Middle frontal gyrus (tissue), 1 donor: ENCODE results near the gene DPCD.

ENCODE experiments used
- DNase-seq: peaks from one replicate; pipeline ENCODE4 v3.0.0-alpha.2; 2015; ENCODE audit warnings: low spot score; ENCODE audit errors: extremely low spot score

DPCD gene

DNA sequence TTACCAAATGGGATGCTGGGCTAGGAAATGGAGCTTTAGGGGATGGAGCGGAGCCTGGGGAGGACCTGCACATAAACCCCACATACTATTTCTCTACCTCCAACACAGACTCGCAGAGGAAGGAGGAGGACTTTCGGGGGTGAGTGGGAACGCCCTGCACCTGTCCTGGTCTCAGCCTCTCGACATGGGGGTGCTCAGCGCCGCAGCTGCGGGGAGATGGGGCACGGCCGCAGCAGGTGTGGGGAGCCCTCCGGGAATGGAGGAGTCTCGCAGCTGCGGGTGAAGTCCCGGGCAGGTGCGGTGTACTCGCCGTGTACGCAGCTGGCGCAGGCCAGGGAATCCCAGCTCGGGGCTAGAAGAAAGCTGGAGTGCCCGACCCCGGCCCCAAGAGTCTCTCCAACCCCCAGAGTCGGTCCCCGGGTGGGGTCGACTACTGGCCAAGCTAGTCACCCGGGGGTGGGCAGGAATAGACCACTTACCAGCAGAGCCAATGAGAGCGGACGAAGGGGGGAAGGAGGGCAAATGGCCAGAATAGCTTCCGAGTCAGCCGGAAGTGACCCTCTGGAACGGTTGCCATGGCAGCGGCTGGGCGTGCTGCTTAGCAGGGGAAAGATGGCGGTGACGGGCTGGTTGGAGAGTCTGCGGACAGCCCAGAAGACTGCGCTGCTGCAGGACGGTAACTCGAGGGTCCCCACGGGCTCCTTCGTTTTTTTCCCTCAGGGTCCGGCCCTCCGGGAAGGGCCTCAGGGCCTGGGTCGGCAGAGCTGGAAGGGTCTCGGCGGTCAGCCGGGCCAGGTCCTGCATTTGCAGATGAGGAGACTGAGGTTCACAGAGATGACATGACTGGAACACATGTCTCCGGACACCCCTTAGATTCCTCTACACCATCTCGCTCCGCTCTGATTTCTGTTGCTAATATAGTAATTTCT lies at the start of gene DPCD, which contains the start of gene POLL:
Gene DPCD (plus strand): TSS at position 597 of the 929 bp plus-strand sequence. CDS start 16 bp downstream, at position 613.
Gene POLL (minus strand): TSS at position 533 of the 929 bp plus-strand sequence. CDS start 897 bp downstream, outside the sequence.
- DNase-seq, result peak; percentile 95

DNA sequence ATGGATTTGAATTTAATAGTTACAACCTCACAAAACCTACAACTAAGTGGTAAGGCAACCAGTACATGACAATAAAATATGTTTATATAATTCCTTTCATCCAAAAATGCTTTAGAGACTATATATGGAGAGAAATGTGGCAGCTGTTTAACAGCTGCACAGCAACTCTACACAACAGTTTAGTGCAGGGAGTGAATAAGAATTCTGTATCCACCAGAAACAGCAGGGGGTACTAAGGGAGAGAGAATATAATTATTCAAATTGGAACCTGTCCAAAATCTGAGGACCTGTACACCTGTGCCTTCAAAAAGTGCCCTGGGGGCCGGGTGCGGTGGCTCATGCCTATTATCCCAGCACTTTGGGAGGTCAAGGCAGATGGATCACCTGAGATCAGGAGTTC lies 49.7 kb upstream of the DPCD start:
- DNase-seq, result no peak

DNA sequence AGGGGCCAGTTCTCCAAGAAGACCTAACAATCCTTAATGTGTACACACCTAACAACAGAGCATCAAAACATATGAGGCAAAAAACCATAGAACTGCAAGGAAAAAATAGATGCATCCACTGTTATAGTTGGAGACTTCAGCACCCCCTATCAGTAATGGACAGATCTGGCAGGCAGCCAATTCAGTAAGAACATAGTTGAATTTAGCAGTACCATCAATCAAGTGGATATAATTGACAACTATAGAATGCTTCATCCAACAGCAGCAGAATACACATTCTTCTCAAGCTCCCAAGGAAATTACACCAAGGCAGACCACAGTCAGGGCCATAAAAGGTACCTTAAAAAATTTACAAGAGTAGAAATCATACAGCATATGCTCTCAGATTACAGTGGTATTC lies 42.2 kb upstream of the DPCD start:
- no peak for DNase-seq

DNA sequence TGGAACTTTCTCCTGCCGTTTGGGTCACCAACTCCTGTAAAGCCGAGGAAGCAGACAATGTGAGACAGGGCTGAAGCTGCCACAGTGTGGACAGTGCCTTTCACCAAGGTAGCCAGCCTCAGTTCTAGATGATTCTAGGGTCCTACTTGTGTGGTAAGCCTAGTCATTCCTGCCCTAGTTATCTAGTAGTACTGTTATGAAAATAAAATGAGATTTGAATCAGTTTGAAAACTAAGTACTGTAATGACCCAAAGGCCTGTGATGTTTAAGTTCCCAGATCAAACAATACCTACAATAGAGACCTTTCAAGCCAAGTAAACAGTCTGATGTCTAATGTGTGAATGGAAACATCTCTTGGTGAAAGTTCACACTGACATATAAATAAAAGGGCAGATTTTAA lies 37.2 kb upstream of the DPCD start:
- DNase-seq, result no peak

DNA sequence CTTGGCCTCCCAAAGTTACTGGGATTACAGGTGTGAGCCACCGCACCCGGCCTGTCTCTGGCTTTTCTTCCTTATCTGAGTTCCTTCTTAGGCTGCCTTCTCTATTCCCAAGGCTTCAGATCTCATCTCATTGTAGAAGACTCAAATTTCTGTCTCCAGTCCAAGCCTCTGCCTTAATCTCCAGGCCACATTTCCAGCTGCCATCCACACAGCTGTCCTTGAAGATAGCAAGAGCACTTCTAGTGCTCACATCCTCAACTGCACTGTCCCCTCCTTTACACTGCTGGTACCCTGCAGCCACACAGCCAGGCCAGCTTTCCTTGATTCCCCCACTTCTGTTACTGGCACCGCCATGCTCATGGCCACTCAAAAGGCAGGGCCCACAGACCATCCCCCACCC lies 35.7 kb upstream of the DPCD start:
- no peak for DNase-seq

DNA sequence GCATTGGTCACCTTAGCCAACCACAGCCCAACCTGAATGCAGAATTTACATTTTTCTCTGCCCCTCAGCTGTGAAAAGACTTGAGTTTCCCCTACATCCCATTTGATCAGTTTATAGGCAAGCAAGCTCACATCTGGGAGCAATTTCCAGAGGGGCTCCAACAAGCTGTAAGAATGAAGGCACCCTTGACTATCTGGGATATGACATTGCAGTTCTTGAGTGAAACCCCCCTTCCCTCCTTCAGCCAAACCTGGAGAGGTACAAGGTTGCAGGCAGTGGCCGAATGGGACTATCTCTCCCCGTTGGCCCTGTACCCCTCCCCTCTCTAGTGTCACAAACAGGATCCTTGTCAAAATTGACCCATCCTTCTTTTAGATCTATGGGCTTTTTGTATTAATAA lies 30.6 kb upstream of the DPCD start:
- DNase-seq, result no peak

DNA sequence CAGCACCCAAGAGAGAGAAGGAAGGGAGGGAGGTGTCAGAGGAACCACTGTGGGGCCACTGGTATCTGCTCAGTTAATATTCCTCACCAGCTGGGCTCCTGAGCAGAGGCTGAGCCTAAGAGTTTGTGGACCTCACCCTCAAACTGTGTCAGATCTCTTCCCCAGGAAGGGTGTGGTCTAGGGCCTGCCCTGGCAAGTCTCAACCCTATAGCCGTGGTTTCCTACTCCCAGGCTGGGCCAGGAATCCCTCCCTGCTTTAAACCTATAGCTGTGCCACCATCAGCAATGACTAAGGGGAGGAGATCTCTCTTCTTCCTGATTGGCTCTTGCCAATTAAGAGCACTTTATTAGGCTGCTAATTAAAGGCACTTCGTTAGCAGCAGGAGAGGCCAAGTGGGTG lies 29.9 kb upstream of the DPCD start:
- DNase-seq, result no peak

DNA sequence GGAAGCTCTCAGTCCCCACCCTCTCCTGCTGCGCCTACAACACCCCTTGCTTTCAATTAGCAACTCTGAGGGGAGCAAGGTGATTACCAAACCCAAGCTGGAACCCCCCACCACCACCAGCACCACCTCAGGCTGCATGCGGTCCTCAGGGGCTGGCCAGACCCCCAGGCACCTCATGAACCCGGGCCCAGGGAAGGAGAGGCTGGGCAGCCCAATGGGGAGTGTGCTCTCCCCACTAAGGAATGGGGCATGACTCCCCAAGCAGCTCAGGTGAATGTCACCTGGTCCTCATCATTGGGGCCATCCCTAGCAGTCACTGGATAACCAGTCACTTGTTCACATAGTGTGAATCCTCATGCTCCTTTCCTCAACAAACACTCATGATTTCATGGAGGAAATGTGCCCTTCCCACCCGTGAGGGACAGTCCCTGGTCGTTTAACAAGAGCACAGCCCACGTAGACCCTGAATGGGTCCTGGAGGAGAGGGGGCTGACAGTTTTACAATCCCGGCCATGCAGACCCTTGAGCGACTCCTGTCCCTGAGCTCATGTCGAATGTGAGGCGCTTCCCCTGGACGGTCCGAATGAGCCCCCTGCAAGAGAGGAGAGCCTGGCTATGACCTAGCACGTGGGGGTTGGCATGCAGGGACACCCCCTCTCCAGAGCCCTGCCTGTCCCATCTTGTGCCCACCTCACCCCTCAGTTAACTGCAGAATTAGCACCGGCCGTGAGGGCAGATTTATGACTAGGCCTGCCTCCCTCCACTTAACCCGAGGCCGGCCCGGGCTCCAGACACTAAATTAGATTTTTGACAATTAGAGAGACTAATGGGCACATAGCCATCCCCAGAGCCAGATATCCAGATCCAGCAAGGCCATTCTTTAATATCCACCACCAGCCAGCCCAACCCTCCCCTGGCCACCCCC lies 29.2 kb upstream of the DPCD start:
- no peak for DNase-seq

DNA sequence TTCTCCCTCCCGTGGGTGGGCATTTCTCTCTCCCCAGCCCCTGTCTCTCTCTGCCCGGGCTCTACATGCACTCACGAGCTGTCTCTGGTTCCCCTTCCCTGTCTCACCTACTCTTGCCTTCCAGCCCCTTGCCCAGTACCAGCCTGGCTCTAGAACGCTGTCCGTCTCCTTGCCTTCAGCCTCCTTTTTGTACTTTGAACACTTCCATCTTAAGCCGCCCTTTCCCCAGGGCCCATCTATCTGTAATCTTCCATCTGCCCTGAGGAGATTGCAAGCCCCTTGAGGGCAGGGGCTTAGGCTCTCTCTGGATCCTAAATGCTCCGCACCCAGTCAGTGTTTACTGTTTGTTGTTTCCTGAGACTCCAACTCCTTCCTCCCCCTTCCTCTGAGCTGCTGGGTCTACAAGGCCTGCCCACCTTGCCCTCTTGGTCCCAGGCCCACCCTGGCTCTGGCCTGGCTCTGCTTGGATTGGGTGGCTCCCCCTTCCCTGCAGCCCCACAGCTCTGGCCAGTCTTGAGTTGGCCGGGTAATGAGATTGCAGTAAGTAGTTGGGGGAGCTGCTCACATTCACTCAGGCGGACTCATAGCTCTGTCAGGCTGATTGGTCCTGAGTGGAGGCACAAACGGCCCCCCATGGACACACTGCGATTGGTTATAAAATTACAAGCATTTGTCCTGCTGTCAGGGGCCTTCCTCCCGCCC lies 28.4 kb upstream of the DPCD start:
- DNase-seq, result no peak

DNA sequence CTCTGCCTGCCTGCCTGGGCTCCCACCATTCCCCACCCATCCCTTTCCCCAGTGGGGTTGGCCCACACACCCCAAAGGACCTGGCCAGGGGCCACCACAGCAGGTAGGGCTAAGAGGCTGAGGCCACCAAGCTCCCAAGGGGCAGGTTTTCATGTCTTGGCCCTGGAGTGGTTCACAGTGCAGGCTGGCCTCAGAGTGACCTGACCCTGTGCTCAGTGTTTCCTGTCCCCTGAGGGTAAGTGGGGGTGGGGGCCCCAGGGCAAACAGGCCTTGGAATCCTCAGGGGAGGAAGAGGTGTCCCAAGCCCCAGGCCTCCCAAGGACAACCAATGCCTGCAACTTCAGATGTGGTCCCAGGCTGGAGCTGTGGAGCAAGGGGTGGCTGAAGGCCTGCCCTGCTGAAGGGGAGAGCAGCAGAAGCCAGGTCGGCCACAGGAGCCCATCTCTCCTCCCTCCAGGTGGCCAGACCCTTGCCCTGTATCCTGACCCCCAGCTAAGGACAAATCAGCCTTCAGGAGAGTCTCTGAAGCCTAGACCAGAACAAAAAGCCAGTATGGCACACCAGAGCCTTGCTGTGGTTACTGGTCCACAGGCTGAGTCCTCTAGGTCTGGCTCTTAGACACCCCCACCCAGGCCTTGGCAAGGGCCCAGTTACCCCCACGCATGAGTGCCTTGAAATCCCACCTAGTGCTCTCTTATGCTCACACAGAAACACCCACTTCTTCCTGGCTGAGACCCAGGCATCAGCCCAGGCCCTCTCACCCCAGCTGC lies 27.6 kb upstream of the DPCD start:
- no peak for DNase-seq

DNA sequence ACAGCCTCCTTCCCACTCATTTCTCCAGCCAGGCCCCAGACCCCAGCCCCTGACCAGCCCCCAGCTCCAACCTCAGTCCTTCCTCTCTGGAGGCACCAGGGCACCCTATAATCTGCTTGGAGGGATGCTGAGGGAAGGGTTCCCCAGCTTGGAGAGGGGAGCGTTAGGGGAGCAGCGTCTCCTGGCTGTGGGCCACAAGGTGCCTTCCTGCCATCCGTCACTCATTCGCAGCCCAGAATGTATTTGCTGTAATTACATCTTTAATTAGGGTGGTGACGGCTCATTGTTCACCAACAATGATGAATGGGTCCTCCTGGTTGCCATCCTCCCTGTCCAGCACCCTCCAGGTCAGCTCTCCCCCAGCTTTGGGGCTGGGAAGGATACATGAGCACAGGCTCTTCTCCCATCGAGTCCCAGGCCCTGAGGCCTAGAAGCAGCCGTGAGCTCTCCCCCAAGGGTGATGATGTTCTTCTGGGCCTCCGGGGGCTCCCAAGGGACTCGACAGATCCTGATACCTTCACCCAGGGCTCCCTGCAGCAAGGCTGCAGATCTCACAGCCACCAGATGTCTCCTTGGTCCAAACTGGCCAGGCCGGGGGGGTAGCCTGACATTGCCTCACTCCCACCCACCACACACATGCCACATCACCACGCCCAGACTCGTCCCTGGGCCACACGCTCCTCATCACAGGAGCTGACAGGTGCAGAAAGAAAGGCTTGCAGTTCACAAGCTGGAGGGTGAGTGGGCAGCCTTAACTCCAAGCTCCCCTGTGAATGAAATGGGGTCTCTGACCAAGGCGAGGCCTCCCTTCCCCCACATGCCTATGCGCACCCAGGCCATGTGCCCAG lies 26.8 kb upstream of the DPCD start:
- no peak for DNase-seq

DNA sequence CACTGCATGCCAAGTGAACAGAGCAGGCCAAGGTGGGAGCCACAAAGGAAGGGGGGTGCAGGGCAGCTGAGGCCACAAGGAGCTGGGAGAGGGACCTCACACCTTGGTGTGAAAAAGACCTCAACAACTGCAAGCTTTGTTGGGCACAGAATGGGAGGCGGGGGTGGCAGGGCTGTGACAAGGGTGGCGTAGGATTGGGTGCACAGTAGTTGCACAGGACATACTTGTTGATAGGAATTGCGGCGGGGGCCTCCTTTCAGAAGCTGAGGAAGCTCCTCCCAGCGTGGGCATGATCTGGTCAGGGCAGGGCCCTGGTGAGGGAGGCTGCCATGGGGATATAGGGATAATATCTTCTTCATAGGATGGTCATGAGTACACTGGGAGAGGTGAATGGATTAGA lies 25.9 kb upstream of the DPCD start:
- no peak for DNase-seq

DNA sequence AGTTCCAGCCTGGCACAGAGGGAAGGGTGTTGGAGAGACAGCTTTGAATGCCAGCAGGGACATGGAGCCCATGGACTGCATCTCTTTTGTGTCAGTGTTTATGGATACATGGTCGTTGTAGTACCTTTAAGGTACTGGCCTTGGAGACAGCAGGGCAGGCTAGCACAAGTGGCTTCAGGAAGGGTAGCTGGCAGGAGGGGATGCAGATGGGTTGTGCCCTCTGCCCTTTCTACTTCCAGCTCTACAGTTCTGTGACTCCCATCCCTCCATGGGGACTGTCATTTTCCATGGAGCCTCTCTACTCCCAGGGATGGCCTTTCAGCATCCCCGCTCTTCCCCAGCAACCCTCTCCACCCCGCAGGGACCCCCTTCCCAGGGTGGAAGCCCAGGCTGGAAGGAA lies 25.1 kb upstream of the DPCD start:
- no peak for DNase-seq

DNA sequence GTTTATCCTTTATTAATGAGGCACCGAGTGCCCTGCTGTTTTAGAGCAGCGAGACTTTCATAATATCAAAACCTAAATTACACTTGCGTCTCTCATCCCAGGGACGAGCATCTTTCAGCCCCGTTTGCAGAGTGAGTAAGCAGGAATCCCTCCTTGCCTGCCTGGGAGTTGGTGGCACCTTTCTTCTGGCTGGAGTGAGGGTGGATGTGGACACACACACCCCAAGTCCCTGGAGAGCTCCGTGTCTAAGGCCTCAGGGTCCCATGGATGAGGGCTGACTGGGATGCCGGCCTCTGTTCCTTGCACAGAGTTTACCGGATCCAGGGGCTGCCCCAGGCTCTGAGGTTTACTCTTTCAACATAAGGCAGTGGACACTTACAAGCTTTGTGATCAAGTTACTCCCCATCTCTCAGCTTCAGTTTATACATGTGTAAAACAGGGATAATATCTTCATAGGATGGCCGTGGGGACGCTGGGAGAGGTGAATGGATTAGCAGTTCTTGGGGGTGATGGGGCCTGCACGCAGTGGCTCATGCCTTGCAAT lies 24.6 kb upstream of the DPCD start:
- no peak for DNase-seq

DNA sequence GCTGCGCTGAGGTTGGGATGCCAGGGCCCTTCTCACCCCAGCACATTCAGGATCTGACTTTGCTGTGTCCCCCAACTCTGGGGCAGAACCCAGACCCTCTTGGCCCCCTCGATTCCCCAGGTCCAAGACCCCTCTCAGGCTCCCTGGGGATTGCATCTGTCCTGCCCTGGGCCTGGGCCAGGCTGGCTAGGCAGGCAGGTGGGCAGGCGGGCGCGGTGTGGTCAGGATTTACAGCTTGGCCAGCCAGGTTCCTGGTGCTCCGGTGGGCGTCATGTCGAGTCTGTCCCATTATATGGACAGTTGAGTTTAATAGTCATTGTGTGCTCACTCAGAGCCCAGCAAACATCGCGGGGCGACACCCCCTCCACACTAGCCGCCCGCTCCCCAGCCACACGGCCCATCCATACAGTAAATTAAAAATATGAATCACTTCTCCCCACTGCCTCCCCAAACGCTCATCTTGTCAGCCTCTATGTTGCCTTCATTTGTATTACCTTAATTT lies 23.6 kb upstream of the DPCD start:
- DNase-seq, result no peak

DNA sequence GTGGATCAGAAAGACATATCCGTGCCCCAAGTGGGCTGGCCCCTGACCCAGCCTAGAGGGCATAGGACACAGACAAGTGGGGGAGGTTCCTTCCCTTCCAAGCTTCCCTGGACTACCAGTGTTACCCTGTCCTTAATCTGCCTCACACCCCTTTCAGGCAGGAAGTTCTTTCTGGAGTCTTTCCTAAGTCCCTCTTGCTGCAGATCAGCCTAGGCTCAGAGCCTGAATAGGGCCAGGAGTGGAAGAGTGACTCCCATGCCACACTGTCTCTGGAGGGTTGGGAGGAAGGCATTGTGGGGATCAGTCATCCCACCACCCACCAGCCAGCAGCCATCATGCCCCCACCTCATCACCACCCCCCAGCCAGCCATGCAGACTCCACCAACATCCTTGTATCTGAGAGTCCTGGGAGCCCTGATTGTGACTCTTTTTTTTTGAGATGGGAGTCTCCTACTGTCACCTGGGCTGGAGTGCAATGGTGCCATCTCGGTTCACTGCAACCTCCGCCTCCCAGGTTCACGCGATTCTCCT lies 22.7 kb upstream of the DPCD start:
- no peak for DNase-seq

DNA sequence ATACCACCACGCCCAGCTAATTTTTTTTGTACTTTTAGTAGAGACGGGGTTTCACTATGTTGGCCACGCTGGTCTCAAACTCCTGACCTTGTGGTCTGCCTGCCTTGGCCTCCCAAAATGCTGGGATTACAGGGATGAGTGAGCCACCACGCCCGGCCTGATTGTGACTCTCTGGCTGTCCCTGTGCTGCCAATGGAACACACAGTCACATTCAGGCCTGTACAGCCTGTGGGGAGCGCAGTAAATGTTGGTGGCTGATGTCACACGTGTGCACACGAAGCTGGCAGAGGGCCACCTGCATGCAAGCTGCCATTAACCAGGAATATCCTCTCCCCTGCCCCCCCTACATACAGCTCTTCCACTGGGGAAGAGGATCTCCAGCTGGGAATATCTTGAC lies 22.2 kb upstream of the DPCD start:
- no peak for DNase-seq

DNA sequence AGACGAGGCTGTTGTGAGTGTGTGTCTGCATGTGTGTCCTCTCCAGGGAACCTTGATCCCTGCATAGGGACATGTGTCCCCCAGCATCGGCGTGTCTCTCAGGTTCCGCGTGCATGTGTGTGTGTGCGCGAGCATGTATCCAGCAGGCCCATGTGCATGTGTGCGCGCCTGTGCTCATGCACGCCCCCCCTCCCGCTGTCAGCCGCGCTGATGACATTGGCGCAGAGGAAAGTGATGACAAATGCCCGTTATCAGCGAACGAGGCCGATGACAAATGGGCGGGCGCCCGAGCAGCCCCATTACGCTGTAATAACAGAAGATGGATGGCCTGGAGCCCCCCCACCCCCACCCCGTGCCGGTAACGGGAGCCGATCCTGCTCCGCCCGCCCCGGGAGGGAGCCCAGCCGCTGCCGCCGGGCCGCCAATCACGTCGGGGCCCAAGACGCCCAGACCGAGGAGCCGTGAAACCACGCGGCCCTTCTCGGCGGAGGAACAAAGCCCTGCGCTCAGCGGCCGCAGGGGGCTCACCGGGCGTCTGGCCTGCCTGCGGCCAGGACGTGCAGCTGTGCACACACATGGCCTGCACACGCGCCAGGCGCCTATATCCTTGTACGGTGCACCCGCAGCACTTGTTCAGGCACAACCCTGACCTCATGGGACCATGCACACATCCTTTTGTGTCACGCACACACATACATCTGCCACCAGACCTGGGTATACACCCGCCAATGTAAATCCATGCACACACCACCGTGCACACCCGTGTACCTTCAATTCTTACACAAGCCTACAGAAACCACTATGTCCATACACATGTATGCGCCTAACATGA lies 21.6 kb upstream of the DPCD start:
- no peak for DNase-seq
